ENCODE results near the gene ESPNL.

- TF ChIP-seq POLR2A (IDR thresholded peaks at IDR 0.05) (no peak), CTCF (IDR thresholded peaks at IDR 0.05) (no peak)
Observed at GRCh38 chr2:238128534-238129001, 28.4 kb downstream of the ESPNL start.

Measured in lower leg skin (tissue), 3 donors.